ENCODE data around the gene MRGPRX4.

Gene MRGPRX4

DNA sequence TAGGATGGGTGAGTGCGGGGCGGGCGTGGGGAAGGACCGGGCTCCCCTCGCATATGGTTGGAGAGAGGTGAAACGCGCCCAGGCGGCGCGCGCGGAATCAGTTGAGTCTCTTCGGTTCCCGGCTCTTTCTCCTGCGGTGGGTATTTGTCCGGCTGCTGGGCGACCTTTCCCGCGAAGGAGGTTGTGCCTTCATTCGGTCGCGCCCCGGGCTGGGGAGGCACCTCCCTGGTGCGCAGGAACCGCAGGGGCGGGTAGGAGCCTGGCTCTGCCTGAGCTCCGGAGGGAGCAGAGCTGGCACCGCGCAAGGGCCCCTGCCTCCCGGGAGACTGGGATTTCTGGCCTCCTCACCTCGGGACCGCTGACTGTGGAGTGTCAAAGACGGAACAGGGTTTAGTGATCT lies 36.4 kb downstream of the MRGPRX4 start:
- no peak for DNase-seq (ENCODE audit: low spot score)

DNA sequence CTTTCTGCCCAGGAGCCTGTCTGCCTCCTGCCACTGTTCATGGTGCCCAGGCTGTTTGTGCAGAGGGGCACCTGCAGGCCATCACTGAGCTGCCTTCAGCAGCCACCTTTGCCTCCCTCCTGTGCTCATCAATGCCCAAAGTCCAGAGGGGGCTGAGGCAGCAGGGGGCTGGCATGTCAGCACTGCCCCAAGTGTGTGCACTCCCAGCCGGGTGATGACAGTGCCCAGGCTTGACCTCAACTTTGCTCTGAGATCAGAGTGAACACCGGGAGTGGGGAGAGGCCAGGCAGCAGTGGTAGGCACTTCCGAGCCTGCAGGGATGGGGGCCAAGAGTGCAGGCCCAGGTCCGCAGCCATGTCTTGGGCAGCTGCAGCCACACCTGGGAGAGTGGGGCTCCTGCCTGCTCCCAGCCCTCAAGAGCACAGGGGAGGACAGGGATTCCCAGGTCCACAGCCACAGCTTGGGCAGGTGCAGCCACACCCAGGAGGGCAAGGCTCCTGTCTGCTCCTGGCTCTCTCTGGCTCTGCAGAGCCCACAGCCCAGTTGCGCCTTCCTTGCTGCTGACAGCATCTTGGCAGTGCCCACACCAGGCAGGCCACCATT lies 48.7 kb downstream of the MRGPRX4 start:
- DNase-seq (ENCODE audit: low spot score) = no peak

GRCh38 chr11:18222814-18223421 lies 50.3 kb downstream of the MRGPRX4 start:
- DNase-seq (ENCODE audit: low spot score) = no peak

Data from D341Med (cell line).